Upper lobe of left lung (tissue), 6 donors: Measurements from ENCODE around the gene ASCL1. TPM values are rescaled to one million over a fixed set of nuclear protein-coding genes. Genes with fewer than 3 reads are reported as not detected.

Experiments used
- ATAC-seq, 2 donors: fragments of 200-7000 bp; cut with Tn5 transposase; one replicate each; pipeline ENCODE4 v1.9.1; 2022; ENCODE audit warnings: mild to moderate bottlenecking in 2 of 2, moderate library complexity in 2 of 2; ENCODE audit not compliant: low FRiP score in 2 of 2
- DNase-seq, 2 donors: peaks; one replicate each; pipeline ENCODE4 v3.0.0-alpha.2; 2019 to 2020
- H3K27ac ChIP-seq, 4 donors: fragments of 200-600 bp; sonication (generic); one replicate each; pipeline ENCODE4 v1.5.1; 2016 to 2019
- H3K27me3 ChIP-seq, 4 donors: fragments of 200-600 bp; sonication (generic); one replicate each; pipeline ENCODE4 v1.5.1; 2017 to 2019
- H3K36me3 ChIP-seq, 4 donors: fragments of 200-600 bp; sonication (generic); one replicate each; pipeline ENCODE4 v1.5.1; 2016 to 2019
- H3K4me1 ChIP-seq, 4 donors: fragments of 200-600 bp; sonication (generic); one replicate each; pipeline ENCODE4 v1.5.1; 2018 to 2019
- H3K4me3 ChIP-seq, 4 donors: fragments of 200-600 bp; sonication (generic); one replicate each; pipeline ENCODE4 v1.5.1; 2017 to 2019; ENCODE audit warnings: mild to moderate bottlenecking in 2 of 4, moderate library complexity in 1 of 4
- H3K9me3 ChIP-seq, 4 donors: fragments of 200-600 bp; sonication (generic); one replicate each; pipeline ENCODE4 v1.5.1; 2018 to 2019
- EP300 ChIP-seq, 4 donors: sonication (generic); formaldehyde crosslinking; IDR thresholded peaks; one replicate each; pipeline ENCODE4 v1.5.1; 2017; ENCODE audit warnings: antibody characterized with exemption in 4 of 4, control low read depth in 2 of 4
- POLR2A ChIP-seq, 4 donors: fragments of 450-650 bp; IDR thresholded peaks; one replicate each; pipeline ENCODE4 v1.5.1; 2016 to 2017; ENCODE audit warnings: antibody characterized with exemption in 4 of 4, mild to moderate bottlenecking in 2 of 4
- POLR2AphosphoS5 ChIP-seq, 2 donors: sonication (generic); formaldehyde crosslinking; IDR thresholded peaks; one replicate each; pipeline ENCODE4 v1.5.1; 2017; ENCODE audit warnings: antibody characterized with exemption in 2 of 2
- WGBS, 2 donors: methylation state at CpG; one replicate each; pipeline ENCODE4 v1.1.5; 2017 to 2018; 5-methylcytosine and 5-hydroxymethylcytosine counted together
- total RNA-seq, 6 donors: library from RNA; depleted of rRNA in 4 of 6; stranded (reverse); fragments of >200 nt in 4 of 6; gene quantifications; one replicate each; pipeline versions ENCODE4 v1.1.0 to v1.2.1, GENCODE V29; 2016 to 2021
- TF ChIP-seq, protein P1 (sequence below), 6 experiments: fragments of 450-650 bp in 4 of 6; fragments of 200-600 bp in 2 of 6; sonication (generic) in 2 of 6; IDR thresholded peaks; one replicate each; pipeline ENCODE4 v1.5.1; 2016 to 2019; ENCODE audit warnings: antibody characterized with exemption in 6 of 6
- donor health status: DM: no; HTN: no; CAD: no; lungs with moderate emphysema.
- donor health status: DM: no; HTN: yes; CAD: no; lungs with severe emphysema.

The ASCL1 gene
- total RNA-seq, 6 donors from 2014 or later, result 0.13 to 0.29 (median 0.15) TPM; not detected in 3

DNA sequence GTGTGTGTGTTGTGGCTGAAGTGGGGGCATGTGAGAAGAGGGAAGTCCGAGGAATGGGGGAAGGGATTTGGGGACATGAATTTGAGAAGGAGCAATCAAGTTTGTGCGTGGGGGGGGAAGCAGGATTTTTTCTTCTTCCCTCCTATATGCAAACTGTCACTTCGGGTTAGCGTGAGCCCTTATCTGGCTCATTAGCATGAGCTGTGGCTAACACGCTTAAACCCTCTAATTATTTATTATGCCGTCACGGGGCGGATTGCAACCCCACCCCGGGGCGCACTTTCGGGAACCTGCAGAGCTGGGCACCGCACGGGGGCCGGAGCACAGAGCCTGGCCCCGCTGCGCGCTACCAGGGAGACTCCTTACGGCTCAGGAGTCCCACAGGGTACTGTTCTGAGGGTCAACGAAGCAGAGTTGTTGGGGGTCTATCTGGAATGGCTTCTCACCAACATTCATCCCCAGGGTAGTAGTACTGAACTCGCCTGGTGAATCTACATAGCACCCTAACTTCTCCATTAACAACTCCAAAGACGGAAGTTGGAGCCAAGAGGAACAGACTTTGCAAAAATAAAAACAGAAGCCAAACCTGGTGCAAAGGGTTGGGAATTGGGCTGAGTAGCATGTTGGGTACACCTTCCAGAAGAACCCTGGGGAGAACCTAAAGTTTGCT, 6.4 kb upstream of the ASCL1 start:
- no peaks in the 10 kb centered on the region for H3K9me3 ChIP-seq
- H3K4me3 ChIP-seq, result peak overlapping the region in 1 of 4 donors; percentile 22
- H3K27me3 ChIP-seq, result peaks cover 0 to 10% (median 1%) of the 10 kb centered on the region in 4 donors
- no peak overlapping the region for H3K27ac ChIP-seq
- no peak for TF ChIP-seq POLR2A (IDR thresholded peaks at IDR 0.05)
- ATAC-seq (no peak), DNase-seq (peak in 1 of 2 donors; percentile 46)
- H3K4me1 ChIP-seq, result peaks cover 0 to 10% (median 3%) of the 10 kb centered on the region in 4 donors
- H3K36me3 ChIP-seq, result no peaks in the 10 kb centered on the region
- WGBS, 2 donors, result 5 to 11% methylated on average over 13 to 21 of the region's 21 CpGs

GRCh38 chr12:102951841-102952240, 5.6 kb upstream of the ASCL1 start:
- H3K36me3 ChIP-seq, result no peaks in the 10 kb centered on the region
- 36 to 53% methylated on average over 9 of the region's 9 CpGs for WGBS, 2 donors
- H3K4me1 ChIP-seq, result peaks cover 0 to 17% (median 10%) of the 10 kb centered on the region in 4 donors
- no peak overlapping the region for H3K27ac ChIP-seq
- H3K4me3 ChIP-seq, result no peak overlapping the region
- ATAC-seq (no peak), DNase-seq (no peak)
- TF ChIP-seq POLR2AphosphoS5 (IDR thresholded peaks at IDR 0.05) (no peak), POLR2A (IDR thresholded peaks at IDR 0.05) (no peak), EP300 (IDR thresholded peaks at IDR 0.05) (no peak)
- TF ChIP-seq, protein P1, sequence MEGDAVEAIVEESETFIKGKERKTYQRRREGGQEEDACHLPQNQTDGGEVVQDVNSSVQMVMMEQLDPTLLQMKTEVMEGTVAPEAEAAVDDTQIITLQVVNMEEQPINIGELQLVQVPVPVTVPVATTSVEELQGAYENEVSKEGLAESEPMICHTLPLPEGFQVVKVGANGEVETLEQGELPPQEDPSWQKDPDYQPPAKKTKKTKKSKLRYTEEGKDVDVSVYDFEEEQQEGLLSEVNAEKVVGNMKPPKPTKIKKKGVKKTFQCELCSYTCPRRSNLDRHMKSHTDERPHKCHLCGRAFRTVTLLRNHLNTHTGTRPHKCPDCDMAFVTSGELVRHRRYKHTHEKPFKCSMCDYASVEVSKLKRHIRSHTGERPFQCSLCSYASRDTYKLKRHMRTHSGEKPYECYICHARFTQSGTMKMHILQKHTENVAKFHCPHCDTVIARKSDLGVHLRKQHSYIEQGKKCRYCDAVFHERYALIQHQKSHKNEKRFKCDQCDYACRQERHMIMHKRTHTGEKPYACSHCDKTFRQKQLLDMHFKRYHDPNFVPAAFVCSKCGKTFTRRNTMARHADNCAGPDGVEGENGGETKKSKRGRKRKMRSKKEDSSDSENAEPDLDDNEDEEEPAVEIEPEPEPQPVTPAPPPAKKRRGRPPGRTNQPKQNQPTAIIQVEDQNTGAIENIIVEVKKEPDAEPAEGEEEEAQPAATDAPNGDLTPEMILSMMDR (IDR thresholded peaks at IDR 0.05), result no peak
- H3K27me3 ChIP-seq, result peaks cover 0 to 17% (median 5%) of the 10 kb centered on the region in 4 donors
- H3K9me3 ChIP-seq, result no peaks in the 10 kb centered on the region

DNA sequence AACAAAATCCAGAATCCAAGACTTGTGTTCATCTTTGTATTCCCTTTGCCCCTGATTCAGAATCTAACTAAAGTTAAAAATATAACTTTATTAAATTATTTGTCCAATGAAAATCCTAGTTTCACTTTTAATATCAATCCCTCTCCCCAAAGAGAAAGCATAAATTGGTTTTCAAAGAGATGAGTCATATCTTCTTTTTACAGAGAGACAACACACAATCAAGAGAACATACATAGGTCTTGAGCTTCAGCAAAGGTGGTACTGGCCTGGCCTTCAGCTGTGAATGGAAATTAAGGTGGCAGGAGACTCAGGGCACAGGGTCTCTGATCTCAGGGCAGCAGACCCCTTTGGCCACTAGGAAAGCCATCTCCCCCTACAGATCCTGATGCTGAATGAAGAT, 4.3 kb upstream of the ASCL1 start:
- no peaks in the 10 kb centered on the region for H3K9me3 ChIP-seq
- DNase-seq, result no peak
- H3K4me1 ChIP-seq, result peaks cover 7 to 31% (median 22%) of the 10 kb centered on the region in 4 donors
- TF ChIP-seq POLR2AphosphoS5 (IDR thresholded peaks at IDR 0.05) (no peak), EP300 (IDR thresholded peaks at IDR 0.05) (no peak), POLR2A (IDR thresholded peaks at IDR 0.05) (no peak)
- TF ChIP-seq, protein P1 (IDR thresholded peaks at IDR 0.05), result no peak
- H3K27ac ChIP-seq, result no peak overlapping the region
- ATAC-seq, result no peak
- H3K27me3 ChIP-seq, result peaks cover 0 to 30% (median 8%) of the 10 kb centered on the region in 4 donors
- H3K36me3 ChIP-seq, result no peaks in the 10 kb centered on the region
- H3K4me3 ChIP-seq, result no peak overlapping the region

DNA sequence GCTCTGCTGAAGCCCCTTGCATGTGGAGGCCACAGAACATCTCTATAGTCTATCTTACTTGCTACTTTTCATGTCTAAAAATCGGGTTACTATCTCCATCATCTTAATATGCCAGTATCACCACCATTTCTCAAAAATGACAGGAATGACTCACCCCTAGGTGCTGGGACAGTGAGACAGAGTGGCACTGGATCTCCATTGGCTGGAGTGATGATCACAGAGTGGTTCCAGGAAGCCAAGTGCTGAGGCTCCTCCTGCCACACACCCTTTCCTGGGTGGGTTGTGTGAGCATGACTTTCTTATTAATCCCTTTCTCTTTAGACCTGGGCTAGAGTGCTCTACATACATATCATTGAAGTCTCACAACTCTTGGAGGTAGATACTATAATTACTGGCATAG, 3.3 kb upstream of the ASCL1 start:
- Histone ChIP-seq H3K9me3 (no peaks in the 10 kb centered on the region), H3K27me3 (peaks cover 0 to 38% (median 13%) of the 10 kb centered on the region in 4 donors), H3K4me3 (no peak overlapping the region), H3K36me3 (no peaks in the 10 kb centered on the region), H3K27ac (no peak overlapping the region), H3K4me1 (peaks cover 13 to 36% (median 27%) of the 10 kb centered on the region in 4 donors)
- no peak for DNase-seq
- ATAC-seq, result no peak
- no peak for TF ChIP-seq EP300 (IDR thresholded peaks at IDR 0.05)
- no peak for TF ChIP-seq POLR2AphosphoS5 (IDR thresholded peaks at IDR 0.05)
- no peak for TF ChIP-seq POLR2A (IDR thresholded peaks at IDR 0.05)
- TF ChIP-seq, protein P1 (IDR thresholded peaks at IDR 0.05), result no peak
- 47 to 50% methylated on average over 1 of the region's 1 CpG for WGBS, 2 donors

DNA sequence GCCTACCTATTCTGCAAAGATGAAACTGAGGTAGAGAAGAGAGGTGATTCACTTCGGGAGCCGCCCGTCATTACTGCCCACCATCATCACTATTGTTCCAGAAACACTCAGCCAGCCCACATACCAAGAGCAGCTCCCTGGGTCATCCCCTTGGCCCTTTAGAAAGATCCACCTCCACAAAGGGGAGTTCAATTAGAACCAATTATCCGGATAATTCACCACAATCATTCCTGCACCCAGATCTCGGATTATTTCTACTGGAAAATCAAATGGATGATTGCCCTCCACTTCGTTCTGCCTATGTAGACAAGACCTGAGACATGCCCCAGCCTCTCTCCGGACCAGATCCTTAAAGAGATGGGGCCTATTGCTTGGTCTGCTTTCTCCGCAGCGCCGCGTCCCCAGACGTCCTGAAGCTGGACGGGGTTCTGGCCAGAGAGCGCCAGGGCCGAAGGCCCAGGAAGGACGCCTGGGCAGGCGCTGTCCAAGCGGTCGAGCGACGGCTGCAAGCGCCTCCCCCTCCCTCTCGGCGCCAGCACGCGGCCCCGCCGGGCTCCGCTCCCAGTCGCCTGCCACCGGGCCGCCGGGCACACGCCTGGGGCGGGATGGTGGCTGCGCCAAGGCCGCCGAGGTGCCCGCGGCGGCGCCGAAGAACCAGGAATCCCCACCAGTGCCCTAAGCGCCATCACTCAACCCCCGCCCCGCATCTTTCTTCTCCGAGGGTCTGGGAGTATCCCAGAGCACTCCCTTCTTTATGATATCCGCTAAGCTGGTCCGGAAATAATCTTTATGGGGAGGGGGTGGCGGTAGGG, 1.3 kb upstream of the ASCL1 start:
- ATAC-seq (peak in 1 of 2 donors; percentile 11), DNase-seq (peak in 1 of 2 donors; percentile 81)
- H3K36me3 ChIP-seq, result no peaks in the 10 kb centered on the region
- H3K27me3 ChIP-seq, result peaks cover 0 to 29% (median 14%) of the 10 kb centered on the region in 4 donors
- no peaks in the 10 kb centered on the region for H3K9me3 ChIP-seq
- 9 to 15% methylated on average over 16 to 32 of the region's 50 CpGs for WGBS, 2 donors
- H3K27ac ChIP-seq, result no peak overlapping the region
- no peak overlapping the region for H3K4me3 ChIP-seq
- peaks cover 13 to 29% (median 24%) of the 10 kb centered on the region in 4 donors for H3K4me1 ChIP-seq
- no peak for TF ChIP-seq EP300 (IDR thresholded peaks at IDR 0.05)
- TF ChIP-seq POLR2AphosphoS5 (IDR thresholded peaks at IDR 0.05), result no peak
- TF ChIP-seq, protein P1 (IDR thresholded peaks at IDR 0.05), result no peak
- TF ChIP-seq POLR2A (IDR thresholded peaks at IDR 0.05), result no peak
